Measurements from ENCODE around the gene PJA2.
A peak's percentile ranks its signal among the peaks of the same experiment; 100 is the strongest.
"Not testable (repeated sequence)": the region's sequence is repeated elsewhere in the genome, so short reads cannot be mapped to it uniquely, and the experiment has no call there.

The PJA2 gene

DNA sequence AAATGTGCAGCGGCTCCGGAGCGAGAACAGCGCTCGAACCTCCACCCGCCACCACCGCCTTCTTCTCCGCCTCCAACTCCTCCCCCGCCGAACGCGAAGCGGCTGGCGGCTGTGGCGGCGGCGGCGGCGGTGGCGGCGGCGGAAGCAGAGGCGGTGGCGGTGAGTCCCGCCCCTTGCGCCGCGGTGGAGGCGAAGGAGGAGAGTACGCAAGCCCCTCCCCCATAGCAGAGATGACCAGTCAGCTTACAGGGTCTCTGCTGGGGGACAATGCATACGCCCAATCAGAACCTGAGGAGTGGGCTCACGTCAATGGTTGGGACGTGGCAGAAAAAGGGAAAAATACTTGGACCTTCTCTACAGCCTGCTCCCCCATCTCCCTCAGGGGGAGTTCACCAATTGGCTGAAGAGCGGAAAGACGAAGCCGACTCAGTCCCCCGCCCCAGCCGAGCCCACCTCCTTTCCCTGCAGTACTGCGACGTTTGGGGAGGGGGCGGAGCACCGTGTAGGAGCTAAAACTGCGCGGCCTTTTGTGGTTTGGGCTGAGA, at the start of gene PJA2:
PJA2 (minus strand) TSS at position 131 of the 545 bp plus-strand sequence. CDS start 26,541 bp downstream, outside the sequence.
- TF ChIP-seq JUND (IDR thresholded peaks at IDR 0.05; ENCODE audit: low read depth): no peak
- in situ Hi-C loops (cut with HindIII; ENCODE audit: low pct_unique_long_range_greater_than_20kb, low sequenced_read_pairs): no loop called here
- peak; percentile 89 to 100 for DNase-seq (ENCODE audit: low read depth in 1 of 2, low spot score in 1 of 2)

DNA sequence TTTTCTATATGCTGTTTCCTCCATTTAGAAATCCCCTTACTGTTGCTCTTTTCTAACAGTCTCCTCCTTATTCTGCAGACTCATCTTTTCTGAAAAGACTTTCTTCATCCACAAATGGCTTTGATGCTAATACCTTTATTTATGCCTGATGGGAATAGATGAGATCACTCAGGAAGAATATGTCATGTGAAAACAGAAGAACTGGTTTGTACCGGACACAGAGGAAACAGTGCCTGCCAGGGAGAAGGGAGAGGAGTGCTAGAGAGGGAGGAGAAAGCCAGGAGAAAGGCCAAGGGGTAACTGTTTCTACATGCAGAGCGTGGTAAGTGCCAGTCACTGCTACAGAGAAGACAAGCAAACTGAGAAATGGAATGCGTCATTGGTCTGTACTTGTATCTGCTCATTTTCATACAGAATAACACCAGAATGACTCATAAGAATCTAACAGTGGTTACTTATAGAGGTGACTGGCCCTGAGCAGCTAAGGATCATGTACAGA, 45.9 kb upstream of the PJA2 start:
- in situ Hi-C loops (cut with HindIII; ENCODE audit: low pct_unique_long_range_greater_than_20kb, low sequenced_read_pairs): no loop called here
- peak in 1 of 2 experiments; percentile 49 for DNase-seq (ENCODE audit: low read depth in 1 of 2, low spot score in 1 of 2)
- TF ChIP-seq JUND (IDR thresholded peaks at IDR 0.05; ENCODE audit: low read depth): no peak

DNA sequence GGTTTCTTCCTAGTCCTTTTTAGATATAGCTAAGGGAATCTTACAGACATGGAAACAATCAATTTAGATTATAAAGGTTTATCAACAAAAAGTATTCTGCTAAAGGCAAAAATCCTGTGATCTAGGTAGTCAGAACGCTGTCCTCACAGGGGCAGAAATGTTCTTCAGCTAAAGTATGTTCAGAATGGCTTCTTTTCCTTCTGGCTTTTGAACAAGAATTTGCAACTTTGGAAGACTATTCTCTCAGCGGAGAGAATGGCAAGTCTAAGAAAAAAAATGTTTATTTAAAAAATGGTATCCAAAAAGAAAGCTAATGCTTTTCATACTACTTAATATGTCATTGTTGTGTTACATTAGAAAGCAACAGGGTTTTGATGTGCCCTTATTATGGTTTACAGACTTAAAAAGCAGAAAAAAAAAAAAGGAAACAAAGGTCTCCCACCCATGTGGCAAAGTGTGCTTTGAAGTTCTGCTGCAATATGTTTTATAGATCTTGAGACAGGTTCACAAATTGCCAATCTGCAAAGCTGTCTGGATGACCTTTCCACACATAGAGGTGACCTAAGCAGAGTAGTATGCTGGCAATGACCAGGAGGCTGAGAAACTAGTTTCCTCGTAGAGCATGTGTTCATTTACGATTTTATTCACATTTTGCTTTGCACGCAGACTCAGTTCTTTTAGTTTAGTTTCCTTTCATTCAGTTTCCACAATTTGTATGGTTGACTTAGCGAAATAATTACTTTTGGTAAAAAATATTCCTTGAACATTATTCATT, 45.1 kb upstream of the PJA2 start:
- DNase-seq (ENCODE audit: low read depth in 1 of 2, low spot score in 1 of 2): no peak
- in situ Hi-C loops (cut with HindIII; ENCODE audit: low pct_unique_long_range_greater_than_20kb, low sequenced_read_pairs): no loop called here
- TF ChIP-seq JUND (IDR thresholded peaks at IDR 0.05; ENCODE audit: low read depth): no peak

- DNase-seq (ENCODE audit: low read depth in 1 of 2, low spot score in 1 of 2): no peak
- in situ Hi-C loops (cut with HindIII; ENCODE audit: low pct_unique_long_range_greater_than_20kb, low sequenced_read_pairs): no loop called here
- no peak for TF ChIP-seq JUND (IDR thresholded peaks at IDR 0.05; ENCODE audit: low read depth)
Measured at GRCh38 chr5:109453251-109453650, 43.5 kb upstream of the PJA2 start.

DNA sequence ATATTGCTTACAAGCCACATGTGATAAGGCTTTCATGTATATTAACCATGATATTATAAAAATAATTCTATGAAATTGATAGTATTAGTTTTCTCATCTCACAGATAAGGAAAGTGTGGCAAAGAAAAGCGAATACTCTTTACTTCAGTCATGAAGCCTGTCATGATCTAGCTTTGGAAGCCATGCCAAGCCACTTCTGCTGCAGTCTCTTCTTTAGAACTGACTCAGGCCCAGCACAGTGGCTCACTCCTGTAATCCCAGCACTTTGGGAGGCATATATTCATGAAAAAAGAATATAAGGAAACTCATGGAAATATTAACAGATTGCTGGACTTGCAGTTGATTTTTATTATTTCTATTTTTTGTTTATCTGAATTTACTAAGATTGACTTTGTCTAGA, 42.9 kb upstream of the PJA2 start:
- no peak for TF ChIP-seq JUND (IDR thresholded peaks at IDR 0.05; ENCODE audit: low read depth)
- in situ Hi-C loops (cut with HindIII; ENCODE audit: low pct_unique_long_range_greater_than_20kb, low sequenced_read_pairs): no loop called here
- DNase-seq (ENCODE audit: low read depth in 1 of 2, low spot score in 1 of 2): no peak

DNA sequence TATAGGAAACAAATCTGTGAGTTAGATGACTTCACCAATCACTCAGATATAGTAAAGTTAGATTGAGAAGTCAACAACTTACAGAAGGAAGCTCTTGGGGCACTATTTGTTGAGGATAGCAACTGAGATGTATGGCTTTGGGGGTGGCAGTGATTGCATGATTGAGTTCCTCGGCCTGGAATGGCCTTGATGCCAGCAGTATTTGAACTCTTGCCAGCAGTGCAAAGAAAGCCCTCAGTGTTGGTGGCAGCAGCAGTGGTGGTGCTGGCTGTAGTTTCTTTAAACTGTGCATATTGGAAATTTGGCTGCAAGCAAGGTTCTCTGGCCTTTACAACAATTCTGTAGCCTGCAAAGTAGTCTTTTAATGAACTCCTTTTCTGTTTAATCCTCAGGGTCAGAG, 41.4 kb upstream of the PJA2 start:
- DNase-seq (ENCODE audit: low read depth in 1 of 2, low spot score in 1 of 2): no peak
- no peak for TF ChIP-seq JUND (IDR thresholded peaks at IDR 0.05; ENCODE audit: low read depth)
- in situ Hi-C loops (cut with HindIII; ENCODE audit: low pct_unique_long_range_greater_than_20kb, low sequenced_read_pairs): no loop called here

DNA sequence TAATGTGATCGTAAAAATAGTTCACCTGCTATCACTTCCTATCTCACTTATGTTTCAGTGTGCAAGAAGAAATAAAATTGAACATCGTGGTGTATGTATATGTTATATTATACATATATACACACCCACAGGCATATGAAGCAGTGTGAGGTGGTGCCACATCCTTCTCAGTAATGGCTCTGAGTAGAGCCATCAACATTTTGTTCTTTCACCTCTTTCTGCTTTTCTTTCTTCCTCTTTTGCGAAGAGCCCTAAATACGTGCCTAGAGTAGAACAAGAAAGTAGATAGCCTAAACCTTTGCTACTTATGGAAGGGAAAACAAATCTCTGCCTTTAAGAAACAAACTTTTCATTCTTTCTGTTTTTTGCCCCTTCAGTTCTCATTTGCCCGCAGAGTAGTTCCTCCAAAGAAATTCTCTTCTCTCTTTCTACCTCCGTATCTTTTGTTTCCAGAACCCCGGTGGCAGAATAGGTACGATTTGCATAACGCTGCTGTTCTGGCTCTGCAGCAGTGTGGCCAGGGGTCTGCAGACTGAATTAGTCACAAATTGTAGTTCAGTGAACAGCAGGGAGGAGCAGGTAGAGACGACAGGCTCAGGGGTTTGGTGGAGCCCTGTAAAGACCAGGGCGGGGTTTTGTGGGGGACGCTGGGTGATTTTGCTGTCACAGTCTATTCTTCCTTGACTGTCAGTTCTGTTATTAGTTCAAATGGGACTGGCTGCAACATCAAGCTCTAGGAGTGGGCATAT, 40.5 kb upstream of the PJA2 start:
- in situ Hi-C loops (cut with HindIII; ENCODE audit: low pct_unique_long_range_greater_than_20kb, low sequenced_read_pairs): no loop called here
- TF ChIP-seq JUND (IDR thresholded peaks at IDR 0.05; ENCODE audit: low read depth): no peak
- DNase-seq (ENCODE audit: low read depth in 1 of 2, low spot score in 1 of 2): no peak

GRCh38 chr5:109448838-109449237, 39.1 kb upstream of the PJA2 start:
- TF ChIP-seq JUND (IDR thresholded peaks at IDR 0.05; ENCODE audit: low read depth): no peak
- no peak for DNase-seq (ENCODE audit: low read depth in 1 of 2, low spot score in 1 of 2)
- in situ Hi-C loops (cut with HindIII; ENCODE audit: low pct_unique_long_range_greater_than_20kb, low sequenced_read_pairs): no loop called here

GRCh38 chr5:109439590-109439989, 29.8 kb upstream of the PJA2 start:
- DNase-seq (ENCODE audit: low read depth in 1 of 2, low spot score in 1 of 2): no peak
- in situ Hi-C loops (cut with HindIII; ENCODE audit: low pct_unique_long_range_greater_than_20kb, low sequenced_read_pairs): no loop called here
- TF ChIP-seq JUND (IDR thresholded peaks at IDR 0.05; ENCODE audit: low read depth): no peak

GRCh38 chr5:109426075-109426474, 16.3 kb upstream of the PJA2 start:
- no peak for DNase-seq (ENCODE audit: low read depth in 1 of 2, low spot score in 1 of 2)
- in situ Hi-C loops (cut with HindIII; ENCODE audit: low pct_unique_long_range_greater_than_20kb, low sequenced_read_pairs): no loop called here
- TF ChIP-seq JUND (IDR thresholded peaks at IDR 0.05; ENCODE audit: low read depth): no peak

DNA sequence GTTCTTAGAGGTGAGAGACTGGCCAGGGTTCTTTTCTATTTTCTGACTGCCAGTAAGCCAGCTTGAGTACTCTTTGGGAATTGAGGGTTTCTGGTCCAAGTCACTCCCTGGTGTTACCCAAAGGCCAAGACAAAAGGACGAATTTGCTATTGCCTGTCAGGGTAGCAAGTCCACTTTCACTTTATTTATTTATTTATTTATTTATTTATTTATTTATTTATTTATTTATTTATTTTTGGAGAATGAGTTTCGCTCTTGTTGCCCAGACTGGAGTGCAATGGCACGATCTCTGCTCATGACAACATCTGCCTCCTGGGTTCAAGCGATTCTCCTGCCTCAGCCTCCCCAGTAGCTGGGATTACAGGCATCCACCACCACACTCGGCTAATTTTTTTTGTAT, 15.7 kb upstream of the PJA2 start:
- DNase-seq (ENCODE audit: low read depth in 1 of 2, low spot score in 1 of 2); in situ Hi-C loops (cut with HindIII; ENCODE audit: low pct_unique_long_range_greater_than_20kb, low sequenced_read_pairs): not testable (repeated sequence)

DNA sequence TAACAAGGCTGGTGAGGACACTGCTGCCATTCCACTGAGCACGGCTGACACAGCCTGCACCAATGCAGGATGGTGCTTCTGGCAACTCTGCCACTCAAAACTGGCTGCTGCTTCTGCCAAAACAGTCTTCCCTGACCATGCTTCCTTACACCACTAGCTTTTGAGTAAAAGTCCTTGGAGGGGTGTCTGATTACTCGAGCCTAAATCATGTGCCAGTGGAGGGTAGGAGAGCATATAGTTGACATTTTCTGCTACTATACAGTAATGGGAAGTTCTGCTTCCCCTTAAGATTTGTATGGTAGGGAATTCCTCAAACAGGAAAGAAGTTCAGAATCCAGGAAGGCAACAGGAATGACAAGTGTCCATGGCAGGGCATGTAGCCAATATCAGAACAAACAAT, 12.2 kb upstream of the PJA2 start:
- TF ChIP-seq JUND (IDR thresholded peaks at IDR 0.05; ENCODE audit: low read depth): no peak
- no peak for DNase-seq (ENCODE audit: low read depth in 1 of 2, low spot score in 1 of 2)
- in situ Hi-C loops (cut with HindIII; ENCODE audit: low pct_unique_long_range_greater_than_20kb, low sequenced_read_pairs): no loop called here

Data from T47D (cell line).